Measurements from ENCODE around the gene USP34.

The USP34 gene

DNA sequence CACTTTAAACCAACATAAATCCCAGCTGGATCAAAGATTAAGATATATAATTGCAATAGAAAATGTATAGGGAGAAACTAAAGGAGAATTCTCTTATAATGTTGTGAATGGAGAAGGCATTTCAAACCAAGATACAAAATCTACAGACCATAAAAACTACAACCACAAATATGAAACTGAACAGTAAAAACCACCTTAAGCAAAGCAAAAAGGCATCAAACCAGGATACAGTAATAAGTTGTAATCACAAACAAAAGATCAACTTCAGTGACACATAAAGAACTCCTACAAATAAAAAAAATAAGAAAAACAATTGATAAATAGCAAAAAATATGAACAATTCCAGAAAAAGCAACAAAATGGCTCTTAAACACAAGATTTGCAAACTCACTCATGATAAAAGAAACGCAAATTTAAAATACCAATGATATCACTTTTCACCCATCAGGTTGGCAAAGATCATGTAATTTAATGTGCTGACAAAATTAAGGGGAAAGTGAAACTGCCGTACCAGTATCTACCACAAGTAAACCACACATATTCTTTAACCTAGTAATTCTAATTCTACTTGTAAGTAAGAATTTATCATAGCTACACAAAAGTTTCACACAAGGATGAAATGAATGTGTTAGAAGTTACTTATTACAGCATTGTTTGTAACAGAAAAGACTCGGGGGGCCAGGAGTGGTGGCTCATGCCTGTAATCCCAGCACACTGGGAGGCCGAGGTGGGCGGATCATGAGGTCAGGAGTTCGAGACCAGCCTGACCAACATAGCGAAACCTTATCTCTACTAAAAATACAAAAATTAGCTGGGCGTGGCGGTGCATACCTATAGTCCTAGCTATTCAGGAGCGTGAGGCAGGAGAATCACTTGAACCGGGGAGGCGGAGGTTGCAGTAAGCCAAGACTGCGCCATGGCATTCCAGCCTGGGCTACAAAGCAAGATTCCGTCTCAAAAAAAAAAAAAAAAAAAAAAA is 101.9 kb downstream of the USP34 start:
- DNase-seq, result no peak

DNA sequence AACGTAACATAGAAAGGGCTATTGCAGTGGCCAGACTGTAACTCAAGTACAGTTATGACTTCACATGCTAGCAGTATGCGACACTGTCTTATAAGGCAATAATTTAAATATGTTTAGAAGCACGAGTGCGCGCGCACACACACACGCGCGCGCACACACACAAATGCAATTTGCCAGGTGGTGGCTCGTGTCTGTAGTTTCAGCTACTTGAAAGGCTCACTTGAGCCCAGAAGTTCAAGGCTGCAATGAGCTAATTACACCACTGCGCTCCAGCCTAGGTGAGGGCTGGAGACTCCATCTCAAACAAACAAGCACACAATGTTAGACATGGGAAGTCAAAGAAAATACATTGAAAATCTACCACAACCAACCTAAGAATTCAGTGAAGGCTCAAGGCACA is 103.7 kb downstream of the USP34 start:
- DNase-seq, result no peak

DNA sequence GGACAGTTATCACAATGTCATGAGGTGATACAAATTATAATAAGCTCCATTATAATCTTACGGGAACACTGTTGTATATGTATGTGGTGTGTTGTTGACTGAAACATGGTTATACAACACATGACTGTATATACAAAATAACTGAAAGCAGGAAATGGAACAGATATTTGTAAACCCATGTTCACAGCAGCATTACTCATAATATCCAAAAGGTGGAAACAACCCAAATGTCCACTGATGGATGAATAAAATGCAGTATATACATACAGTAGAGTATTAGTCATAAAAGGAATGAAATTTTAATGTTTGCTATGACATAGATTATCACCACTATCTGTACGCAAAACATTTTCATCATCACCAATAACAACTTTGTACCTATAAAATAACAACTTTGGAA is 107.3 kb downstream of the USP34 start:
- DNase-seq, result no peak

DNA sequence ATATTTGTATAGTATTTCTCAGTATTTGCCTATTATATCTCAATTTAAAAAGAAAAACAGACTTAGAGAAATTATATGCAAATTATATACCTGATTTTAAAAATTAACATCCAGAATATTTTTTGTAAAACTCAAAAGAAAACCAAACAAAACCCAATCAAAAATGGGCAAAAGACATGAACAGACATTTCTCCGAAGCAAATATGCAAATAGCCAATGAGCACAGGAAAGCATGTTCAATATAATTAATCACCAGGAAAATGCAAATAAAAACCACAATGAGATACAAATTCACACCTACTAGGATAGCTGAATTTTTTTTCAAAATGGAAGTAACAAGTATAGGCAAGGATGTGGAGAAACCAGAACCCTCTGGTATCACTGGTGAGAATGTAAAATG is 108.0 kb downstream of the USP34 start:
- no peak for DNase-seq

DNA sequence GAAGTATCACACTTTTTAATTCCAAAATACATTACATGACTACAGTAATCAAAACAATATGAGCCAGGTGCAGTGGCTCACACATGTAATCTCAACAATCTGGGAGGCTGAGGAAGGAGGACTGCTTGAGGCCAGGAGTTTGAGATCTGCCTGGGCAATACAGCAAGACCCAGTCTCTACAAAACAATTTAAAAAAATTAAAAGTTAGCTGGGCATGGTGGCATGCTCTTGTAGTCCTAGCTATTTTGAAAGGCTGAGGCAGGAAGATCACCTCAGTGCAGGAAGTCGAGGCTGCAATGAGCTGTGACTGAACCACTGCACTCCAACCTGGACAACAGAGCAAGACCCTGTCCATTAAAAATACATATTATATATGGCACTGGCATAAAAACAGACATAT is 109.8 kb downstream of the USP34 start:
- no peak for DNase-seq

DNA sequence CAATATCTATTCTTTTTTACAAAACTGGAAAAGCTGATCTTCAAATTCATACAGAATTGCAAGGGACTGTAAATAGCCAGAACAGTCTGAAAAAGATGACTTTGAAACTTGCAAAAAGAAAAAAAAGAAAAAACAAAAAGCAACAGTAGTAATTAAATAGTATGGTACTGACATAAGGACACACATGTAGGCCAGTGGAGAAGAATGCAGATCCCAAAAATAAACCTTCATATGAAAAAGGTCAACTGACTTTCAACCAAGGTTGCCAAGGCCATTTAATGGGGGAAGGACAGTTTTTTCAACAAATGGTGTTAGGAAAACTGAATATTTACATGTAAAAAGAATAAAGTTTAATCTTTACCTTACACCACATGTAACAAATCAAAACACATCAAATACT is 111.8 kb downstream of the USP34 start:
- no peak for DNase-seq

DNA sequence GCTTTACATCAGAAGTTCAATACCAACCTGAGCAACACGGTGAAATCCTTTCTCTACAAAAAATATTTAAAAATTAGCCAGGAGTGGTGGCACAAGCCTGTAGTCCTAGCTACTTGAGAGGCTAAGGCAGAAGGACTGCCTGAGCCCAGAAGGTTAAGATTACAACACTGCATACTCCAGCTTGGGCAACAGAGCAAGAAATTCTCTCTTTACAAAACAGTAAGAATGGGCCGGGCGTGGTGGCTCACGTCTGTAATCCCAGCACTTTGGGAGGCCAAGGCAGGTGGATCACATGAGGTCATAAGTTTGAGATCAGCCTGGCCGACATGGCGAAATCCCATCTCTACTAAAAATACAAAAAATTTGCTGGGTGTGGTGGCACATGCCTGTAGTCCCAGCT is 113.2 kb downstream of the USP34 start:
- no peak for DNase-seq

DNA sequence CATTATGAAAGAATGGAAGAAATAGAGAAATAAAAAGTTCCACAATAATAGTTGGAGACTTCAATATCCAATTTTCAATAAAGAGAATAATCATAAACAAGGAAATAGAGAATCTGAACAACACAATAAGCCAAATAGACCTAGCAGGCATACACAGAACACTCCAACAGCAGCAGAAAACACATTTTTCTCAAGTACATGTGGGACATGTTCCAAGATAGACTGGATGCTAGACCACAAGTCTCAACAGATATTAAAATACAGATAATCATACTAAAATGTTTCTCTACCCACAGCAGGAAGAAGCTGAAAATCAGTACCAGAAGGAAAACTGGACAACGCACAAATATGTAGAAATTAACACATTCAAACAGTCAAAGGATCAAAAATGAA is 113.9 kb downstream of the USP34 start:
- DNase-seq, result peak; percentile 64

DNA sequence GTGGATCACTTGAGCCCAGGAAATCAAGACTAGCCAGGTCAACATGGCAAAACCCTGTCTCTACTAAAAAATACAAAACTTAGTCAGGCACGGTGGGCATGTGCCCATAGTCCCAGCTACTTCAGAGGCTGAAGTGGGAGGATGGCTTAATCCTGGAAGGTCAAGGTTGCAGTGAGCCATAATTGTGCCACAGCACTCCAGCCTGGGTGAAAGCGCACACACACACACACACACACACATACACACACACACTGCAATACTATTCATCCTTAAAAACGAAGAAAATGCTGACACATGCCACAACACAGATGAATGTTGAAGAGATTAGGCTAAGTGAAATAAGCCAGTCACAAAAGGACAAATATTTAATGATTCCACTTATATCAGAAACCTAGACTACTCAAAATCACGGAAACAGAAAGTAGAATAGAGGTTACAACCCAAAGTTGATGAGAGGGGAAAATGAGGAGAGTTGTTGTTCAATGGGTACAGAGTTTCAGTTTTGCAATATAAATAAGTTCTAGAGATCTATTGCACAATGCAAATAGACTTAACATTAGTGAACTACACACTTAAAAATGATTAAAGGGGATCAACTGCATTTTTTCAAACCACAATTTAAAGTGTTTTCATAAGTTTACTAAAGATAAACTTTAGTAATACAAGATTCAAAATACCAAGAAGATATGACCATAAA is 114.5 kb downstream of the USP34 start:
- no peak for DNase-seq

DNA sequence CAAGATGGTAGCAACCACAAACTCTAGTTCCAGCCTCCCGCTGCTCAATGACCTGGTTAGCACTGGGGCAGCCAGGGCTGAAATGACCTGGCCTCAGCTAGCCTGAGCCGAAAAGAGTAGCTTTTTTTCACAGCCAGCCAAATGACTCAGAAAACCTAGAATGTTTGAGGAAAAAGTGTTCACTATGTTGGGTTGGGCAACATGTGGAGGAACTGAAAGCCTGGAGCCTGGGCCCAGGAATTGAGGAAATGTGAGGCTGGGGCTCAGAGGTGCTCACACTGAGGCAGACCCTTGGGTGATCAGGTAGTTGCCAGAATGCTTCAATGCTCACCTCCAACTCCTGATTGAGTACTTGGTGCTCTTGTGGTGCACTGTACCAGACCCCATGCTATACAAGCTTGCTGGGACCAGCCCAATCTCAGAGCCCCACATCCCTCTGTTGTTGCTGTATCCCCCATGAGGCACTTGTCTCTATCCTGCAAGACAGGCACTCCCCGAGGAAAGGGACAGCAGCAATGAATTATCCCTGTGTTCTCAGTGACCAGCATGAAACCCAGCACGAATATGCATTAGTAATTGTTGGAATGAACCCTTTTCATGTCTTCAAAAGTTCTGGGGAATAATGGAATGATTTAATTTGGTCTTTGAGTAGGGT is 116.2 kb downstream of the USP34 start:
- no peak for DNase-seq

DNA sequence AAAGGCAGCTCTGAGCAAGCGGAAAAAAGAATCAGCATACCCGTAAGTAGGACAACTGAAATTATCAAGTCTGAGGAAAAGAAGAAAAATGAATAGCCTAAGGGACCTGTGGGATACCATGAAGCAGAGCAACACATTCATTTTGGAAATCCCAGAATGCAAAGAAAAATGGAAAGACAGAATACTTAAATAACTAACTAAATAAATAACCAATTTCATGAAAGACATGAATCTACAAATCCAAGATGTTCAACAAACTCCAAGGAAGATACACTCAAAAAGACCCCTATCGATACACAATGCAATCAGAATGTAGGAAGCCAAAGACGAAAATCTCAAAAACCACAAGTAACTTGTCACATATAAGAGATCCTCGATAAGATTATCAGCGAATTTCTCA is 117.0 kb downstream of the USP34 start:
- DNase-seq, result no peak

DNA sequence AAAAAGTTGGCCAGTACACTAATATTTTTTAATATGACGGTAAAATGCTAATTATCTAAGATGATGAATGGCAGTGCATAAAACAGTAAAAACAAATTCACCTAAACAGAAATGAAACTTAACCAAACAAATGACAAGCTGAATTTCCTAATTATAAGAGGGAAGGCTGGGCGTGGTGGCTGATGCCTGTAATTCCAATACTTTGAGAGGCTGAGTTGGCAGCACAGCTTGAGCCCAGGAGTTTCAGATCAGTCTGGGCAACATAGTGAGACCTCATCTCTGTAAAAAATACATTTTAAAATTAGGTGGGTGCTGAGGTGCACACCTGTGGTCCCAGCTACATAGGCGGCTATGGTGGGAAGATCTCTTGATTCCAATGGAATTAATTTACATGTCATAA is 120.1 kb downstream of the USP34 start:
- DNase-seq, result no peak

DNA sequence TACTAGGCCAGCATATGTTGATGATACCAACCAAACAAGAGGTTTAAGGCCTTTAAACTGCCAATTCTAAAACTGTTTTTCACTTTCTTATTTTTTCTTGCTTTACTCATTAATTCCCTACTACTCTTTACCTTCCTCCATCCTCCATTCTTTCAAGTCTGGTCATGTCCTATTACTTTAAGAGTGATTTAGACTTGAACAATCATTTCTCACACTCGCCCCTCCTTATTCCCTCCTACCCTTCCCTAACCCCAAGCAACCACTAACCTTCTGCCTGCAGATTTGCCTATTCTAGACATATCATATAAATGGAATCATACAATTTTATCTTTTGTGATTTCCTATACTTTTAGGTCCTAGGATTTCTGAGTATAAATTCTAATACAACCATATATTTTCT is 127.7 kb downstream of the USP34 start:
- DNase-seq, result no peak

DNA sequence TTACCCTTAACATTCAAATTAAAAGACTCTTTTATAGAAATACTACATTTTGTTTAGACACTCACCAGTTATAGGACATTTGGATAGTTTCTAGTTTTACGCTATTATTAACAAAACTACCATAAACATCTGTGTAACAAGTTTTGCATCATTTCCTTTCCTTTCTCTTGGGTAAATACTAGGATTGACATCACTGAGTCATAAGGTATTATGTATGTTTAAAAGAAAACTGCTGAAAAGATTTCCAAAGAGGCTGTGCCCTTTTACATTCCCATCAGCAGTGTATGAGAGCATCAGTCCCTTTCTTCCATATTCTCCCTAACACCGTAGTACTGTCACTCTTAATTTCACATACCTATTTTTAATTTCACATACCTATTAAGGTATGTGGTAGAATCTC is 130.6 kb downstream of the USP34 start:
- DNase-seq, result peak; percentile 12

DNA sequence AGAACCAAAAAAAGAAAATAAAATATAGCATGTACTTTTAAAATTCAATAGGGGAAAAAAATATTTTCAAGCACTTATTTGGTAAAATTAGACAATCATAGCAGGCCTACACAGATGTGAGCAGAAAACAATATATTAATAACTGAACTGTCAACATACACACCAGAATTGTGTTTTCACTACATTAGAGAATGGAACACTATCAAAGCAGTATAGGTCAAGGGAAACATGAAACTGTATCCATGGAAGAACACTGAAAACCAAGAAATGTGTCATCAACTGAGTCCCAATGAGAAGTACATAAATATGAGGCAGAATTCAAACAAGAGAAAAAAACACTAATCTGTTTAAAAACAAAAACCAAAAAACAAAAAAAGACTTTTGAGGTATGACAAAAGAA is 132.4 kb downstream of the USP34 start:
- DNase-seq, result no peak

DNA sequence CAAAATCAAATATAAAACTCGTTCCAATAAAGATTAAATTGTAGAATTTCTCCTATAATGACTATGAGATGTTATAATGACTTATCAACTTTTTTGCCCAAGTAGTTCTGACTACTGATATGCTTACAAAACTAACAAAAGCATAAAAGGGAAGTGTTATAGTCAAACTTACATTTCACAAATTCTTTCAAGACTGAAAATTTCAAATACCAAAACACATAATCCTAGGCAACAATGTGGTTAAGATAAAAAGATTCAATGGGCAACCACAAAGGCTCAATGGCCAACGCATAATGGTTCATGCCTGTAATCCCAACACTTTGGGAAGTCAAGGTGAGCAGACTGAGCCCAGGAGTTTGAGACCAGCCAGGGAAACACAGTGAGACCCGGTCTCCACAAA is 135.7 kb downstream of the USP34 start:
- no peak for DNase-seq

DNA sequence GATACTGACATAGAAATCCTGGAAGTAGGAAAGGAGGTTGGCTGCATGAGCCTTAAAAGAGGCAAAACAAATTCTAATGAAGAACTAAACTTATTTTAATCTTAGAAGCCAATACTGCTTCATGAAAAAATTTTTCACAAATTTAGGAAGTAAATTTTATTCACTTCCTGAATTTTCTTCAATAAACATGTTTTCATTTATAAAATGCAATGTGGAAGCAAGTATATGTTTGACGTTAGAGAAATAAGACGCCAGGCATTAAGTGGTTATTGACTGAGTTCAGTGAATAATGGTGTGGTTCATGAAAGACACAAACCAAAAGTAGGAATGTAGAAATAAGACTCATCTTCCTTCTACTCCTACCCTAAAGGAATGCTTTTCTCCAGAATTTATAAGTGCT is 136.4 kb downstream of the USP34 start:
- DNase-seq, result no peak

DNA sequence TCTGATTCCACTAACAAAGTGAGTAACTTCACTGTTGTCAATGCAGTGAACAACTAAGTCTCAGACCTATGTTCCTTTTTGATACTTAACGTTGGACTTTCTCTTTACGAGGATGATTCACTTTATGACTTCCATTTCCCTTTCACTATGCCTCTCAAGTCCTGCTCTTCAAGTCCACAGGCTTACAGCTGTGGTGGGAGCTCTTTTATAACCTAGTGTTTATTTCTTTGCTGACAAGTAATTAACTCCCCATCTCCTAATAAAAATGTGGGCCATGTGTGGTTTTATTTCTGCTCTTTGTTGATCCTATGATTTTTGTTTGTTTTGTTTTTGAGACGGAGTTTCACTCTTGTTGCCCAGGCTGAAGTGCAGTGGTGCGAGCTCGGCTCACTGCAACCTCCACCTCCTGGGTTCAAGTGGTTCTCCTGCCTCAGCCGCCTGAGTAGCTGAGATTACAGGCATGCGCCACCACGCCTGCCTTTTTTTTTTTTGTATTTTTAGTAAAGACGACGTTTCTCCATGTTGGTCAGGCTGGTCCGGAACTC is 142.1 kb downstream of the USP34 start:
- DNase-seq, result no peak

DNA sequence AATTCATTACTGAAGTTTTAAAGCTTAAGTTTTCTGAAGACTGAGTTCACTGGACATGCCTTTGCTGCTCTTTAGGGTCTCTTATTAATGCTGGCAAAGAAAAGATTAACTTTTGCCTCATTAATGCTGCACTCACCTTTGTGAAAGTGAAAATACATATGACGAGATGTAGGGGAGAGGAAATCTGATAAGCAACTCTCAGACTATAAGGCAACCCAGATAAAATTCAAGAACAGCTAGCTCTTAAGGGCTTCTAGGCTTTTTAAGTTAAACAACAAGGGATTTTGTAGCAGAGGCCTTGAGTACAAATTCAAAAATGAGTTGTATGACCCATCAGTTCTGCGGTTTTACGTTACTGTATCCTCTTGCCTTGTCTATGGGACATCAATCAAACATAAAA is 143.7 kb downstream of the USP34 start:
- DNase-seq, result no peak

DNA sequence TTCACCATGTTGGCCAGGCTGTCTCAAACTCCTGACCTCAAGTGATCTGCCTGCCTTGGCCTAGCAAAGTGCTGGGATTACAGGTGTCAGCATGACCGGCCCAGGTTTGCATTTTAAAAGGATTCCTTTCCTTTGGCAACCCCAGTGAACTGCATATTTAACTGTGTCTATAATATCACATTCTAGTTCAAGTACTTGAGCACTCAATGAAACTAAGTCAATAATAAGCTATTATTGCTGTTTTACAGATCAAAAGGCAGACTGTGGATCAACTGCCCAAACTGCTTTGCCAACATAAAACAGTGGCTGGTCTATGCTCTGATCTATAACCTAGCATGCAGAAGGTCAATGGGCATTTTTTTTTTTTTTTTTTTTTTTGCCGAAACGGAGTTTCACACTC is 144.5 kb downstream of the USP34 start:
- DNase-seq, result no peak

DNA sequence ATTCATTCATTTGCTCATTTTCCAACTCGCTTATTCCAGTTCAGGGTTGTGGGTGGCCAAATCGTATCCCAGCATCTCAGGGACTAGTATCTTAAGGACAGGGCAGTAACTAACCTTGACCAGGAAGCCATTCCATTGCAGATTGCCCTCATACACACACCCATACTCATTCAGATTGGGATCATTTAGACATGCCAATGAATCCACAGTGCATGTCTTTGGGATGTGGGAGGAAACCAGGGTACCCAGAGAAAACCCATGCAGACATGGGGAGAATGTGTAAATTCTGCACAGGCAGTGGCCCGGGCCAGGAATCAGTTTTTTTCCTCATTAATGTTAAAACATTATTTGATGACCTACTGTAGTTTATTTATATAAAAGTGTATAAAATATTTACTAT is 150.7 kb downstream of the USP34 start:
- no peak for DNase-seq

DNA sequence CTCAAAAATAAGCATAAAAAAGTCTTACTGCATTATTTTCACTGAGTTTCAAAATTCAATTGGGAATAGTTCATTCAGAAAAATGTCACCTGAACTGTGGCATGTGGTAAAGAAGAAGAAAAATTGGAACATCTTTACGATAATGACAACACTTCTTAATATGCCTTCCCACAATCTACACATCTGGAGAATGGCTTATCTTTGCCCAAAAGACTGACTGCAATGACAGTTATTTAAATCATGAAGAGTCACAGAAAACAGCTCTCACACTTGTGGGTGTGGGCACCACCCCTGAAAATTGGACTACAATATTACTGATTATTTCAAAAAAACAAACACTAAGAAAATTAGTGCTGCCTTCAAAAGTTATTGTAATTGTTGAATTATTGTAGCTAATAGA is 152.3 kb downstream of the USP34 start:
- no peak for DNase-seq

DNA sequence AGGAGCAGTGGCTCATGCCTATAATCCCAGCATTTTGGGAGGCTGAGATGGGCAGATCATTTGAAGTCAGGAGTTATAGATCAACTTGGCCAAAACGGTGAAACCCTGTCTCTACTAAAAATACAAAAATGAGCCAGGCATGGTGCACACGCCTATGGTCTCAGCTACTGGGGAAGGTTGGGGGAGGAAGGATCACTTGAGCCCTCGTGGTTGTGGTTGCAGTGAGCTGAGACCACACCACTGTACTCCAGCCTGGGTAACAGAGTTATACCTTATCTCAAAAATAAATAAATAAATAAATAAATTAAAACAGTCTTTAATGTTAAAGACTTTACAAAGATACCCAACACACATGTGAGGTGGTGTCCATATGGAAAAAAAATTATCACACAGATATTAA is 174.9 kb downstream of the USP34 start:
- DNase-seq, result no peak

All from fibroblast of skin of scalp (primary cell).